Measurements from ENCODE around the gene PRR20G.

PRR20G gene

GRCh38 chr3:127265581-127265981 lies 22.3 kb downstream of the PRR20G start:
- Histone ChIP-seq H3K4me2 (no peak overlapping the region), H3K27me3 (no peaks in the 10 kb centered on the region), H3K36me3 (no peaks in the 10 kb centered on the region), H3K4me3 (no peak overlapping the region), H4K20me1 (no peaks in the 10 kb centered on the region), H3K9ac (no peak overlapping the region), H3K27ac (no peak overlapping the region), H3K9me3 (peaks cover 20% of the 10 kb centered on the region), H3K4me1 (no peaks in the 10 kb centered on the region)
- TF ChIP-seq Cebpa-rat (IDR thresholded peaks at IDR 0.05) = no peak

- H3K27me3 ChIP-seq = no peaks in the 10 kb centered on the region
- no peak overlapping the region for H3K27ac ChIP-seq
- no peak overlapping the region for H3K9ac ChIP-seq
- no peaks in the 10 kb centered on the region for H3K36me3 ChIP-seq
- no peak overlapping the region for H3K4me3 ChIP-seq
- peaks cover 20% of the 10 kb centered on the region for H3K9me3 ChIP-seq
- no peak for TF ChIP-seq Cebpa-rat (IDR thresholded peaks at IDR 0.05)
- no peak overlapping the region for H3K4me2 ChIP-seq
- H3K4me1 ChIP-seq = no peaks in the 10 kb centered on the region
- H4K20me1 ChIP-seq = no peaks in the 10 kb centered on the region
These were observed 22.9 kb downstream of the PRR20G start for GRCh38 chr3:127264794-127265514.

GRCh38 chr3:127264292-127264691 lies 23.6 kb downstream of the PRR20G start:
- TF ChIP-seq Cebpa-rat (IDR thresholded peaks at IDR 0.05) = no peak
- peaks cover 14% of the 10 kb centered on the region for H3K9me3 ChIP-seq

GRCh38 chr3:127263586-127264231 lies 24.1 kb downstream of the PRR20G start:
- Histone ChIP-seq H4K20me1 (no peaks in the 10 kb centered on the region), H3K4me2 (no peak overlapping the region), H3K4me1 (no peaks in the 10 kb centered on the region), H3K4me3 (no peak overlapping the region), H3K9me3 (peaks cover 8% of the 10 kb centered on the region), H3K27me3 (no peaks in the 10 kb centered on the region), H3K9ac (no peak overlapping the region), H3K36me3 (no peaks in the 10 kb centered on the region), H3K27ac (no peak overlapping the region)
- no peak for TF ChIP-seq Cebpa-rat (IDR thresholded peaks at IDR 0.05)

More at GRCh38 chr3:127264292-127264691, 23.6 kb downstream of the PRR20G start:
- H3K4me2 ChIP-seq = no peak overlapping the region
- H3K9ac ChIP-seq = no peak overlapping the region
- no peak overlapping the region for H3K27ac ChIP-seq
- no peaks in the 10 kb centered on the region for H3K27me3 ChIP-seq
- no peaks in the 10 kb centered on the region for H3K4me1 ChIP-seq
- no peak overlapping the region for H3K4me3 ChIP-seq
- no peaks in the 10 kb centered on the region for H4K20me1 ChIP-seq
- H3K36me3 ChIP-seq = no peaks in the 10 kb centered on the region

GRCh38 chr3:127263037-127263436 lies 24.8 kb downstream of the PRR20G start:
- H3K9ac ChIP-seq = no peak overlapping the region
- no peak for TF ChIP-seq Cebpa-rat (IDR thresholded peaks at IDR 0.05)

GRCh38 chr3:127262533-127262932 lies 25.3 kb downstream of the PRR20G start:
- no peaks in the 10 kb centered on the region for H3K9me3 ChIP-seq
- TF ChIP-seq Cebpa-rat (IDR thresholded peaks at IDR 0.05) = no peak
- no peaks in the 10 kb centered on the region for H4K20me1 ChIP-seq
- H3K4me2 ChIP-seq = no peak overlapping the region
- H3K4me1 ChIP-seq = no peaks in the 10 kb centered on the region
- H3K4me3 ChIP-seq = no peak overlapping the region
- H3K9ac ChIP-seq = no peak overlapping the region
- H3K27me3 ChIP-seq = no peaks in the 10 kb centered on the region
- no peak overlapping the region for H3K27ac ChIP-seq
- no peaks in the 10 kb centered on the region for H3K36me3 ChIP-seq

More at GRCh38 chr3:127263037-127263436, 24.8 kb downstream of the PRR20G start:
- Histone ChIP-seq H3K9me3 (peaks cover 1% of the 10 kb centered on the region; the same call in 1 of the 2 replicates), H3K4me3 (no peak overlapping the region), H3K4me2 (no peak overlapping the region), H3K36me3 (no peaks in the 10 kb centered on the region), H4K20me1 (no peaks in the 10 kb centered on the region), H3K27ac (no peak overlapping the region), H3K4me1 (no peaks in the 10 kb centered on the region), H3K27me3 (no peaks in the 10 kb centered on the region)

- no peaks in the 10 kb centered on the region for H3K9me3 ChIP-seq
- no peaks in the 10 kb centered on the region for H4K20me1 ChIP-seq
- no peaks in the 10 kb centered on the region for H3K36me3 ChIP-seq
- no peak overlapping the region for H3K4me3 ChIP-seq
- H3K4me2 ChIP-seq = no peak overlapping the region
- no peak for TF ChIP-seq Cebpa-rat (IDR thresholded peaks at IDR 0.05)
- no peak overlapping the region for H3K9ac ChIP-seq
- no peaks in the 10 kb centered on the region for H3K4me1 ChIP-seq
- no peaks in the 10 kb centered on the region for H3K27me3 ChIP-seq
- no peak overlapping the region for H3K27ac ChIP-seq
These were observed 25.9 kb downstream of the PRR20G start for GRCh38 chr3:127261925-127262324.

- Histone ChIP-seq H3K4me2 (no peak overlapping the region), H3K27me3 (no peaks in the 10 kb centered on the region), H3K36me3 (no peaks in the 10 kb centered on the region), H3K9ac (no peak overlapping the region), H3K4me1 (no peaks in the 10 kb centered on the region), H3K9me3 (no peaks in the 10 kb centered on the region), H3K27ac (no peak overlapping the region), H4K20me1 (no peaks in the 10 kb centered on the region), H3K4me3 (no peak overlapping the region)
- TF ChIP-seq Cebpa-rat (IDR thresholded peaks at IDR 0.05) = no peak
These were observed 26.9 kb downstream of the PRR20G start for GRCh38 chr3:127260826-127261555.

GRCh38 chr3:127260416-127260815 lies 27.4 kb downstream of the PRR20G start:
- no peak for TF ChIP-seq Cebpa-rat (IDR thresholded peaks at IDR 0.05)
- Histone ChIP-seq H3K27ac (no peak overlapping the region), H3K27me3 (no peaks in the 10 kb centered on the region), H3K4me2 (no peak overlapping the region), H3K36me3 (no peaks in the 10 kb centered on the region), H3K9ac (no peak overlapping the region), H3K4me1 (no peaks in the 10 kb centered on the region), H3K4me3 (no peak overlapping the region), H3K9me3 (no peaks in the 10 kb centered on the region), H4K20me1 (no peaks in the 10 kb centered on the region)

GRCh38 chr3:127259882-127260281 lies 28.0 kb downstream of the PRR20G start:
- Histone ChIP-seq H3K27ac (no peak overlapping the region), H3K9me3 (no peaks in the 10 kb centered on the region), H3K9ac (no peak overlapping the region), H3K4me3 (no peak overlapping the region), H3K4me2 (no peak overlapping the region), H3K27me3 (no peaks in the 10 kb centered on the region), H3K36me3 (no peaks in the 10 kb centered on the region), H3K4me1 (no peaks in the 10 kb centered on the region), H4K20me1 (no peaks in the 10 kb centered on the region)
- no peak for TF ChIP-seq Cebpa-rat (IDR thresholded peaks at IDR 0.05)
